T-helper 2 cell treated with Interferon-gamma antibody and Interleukin-4, amounts not matched to agents 5 μg/mL and 100 μg/mL, for 36 hours (primary cell): ENCODE results near the gene SORCS3.

Source experiments
- DNase-seq: peaks from one replicate; pipeline ENCODE4 v3.0.0; 2021; ENCODE audit warnings: low spot score
- H3K27ac Mint-ChIP-seq: one replicate; pipeline ENCODE4 v1.8.0; 2021; ENCODE audit warnings: mild to moderate bottlenecking, mixed read lengths
- H3K27me3 Mint-ChIP-seq: one replicate; pipeline ENCODE4 v1.8.0; 2021; ENCODE audit warnings: low read depth, mixed read lengths
- H3K36me3 Mint-ChIP-seq: one replicate; pipeline ENCODE4 v1.8.0; 2021; ENCODE audit warnings: low read depth, mixed read lengths
- H3K4me1 Mint-ChIP-seq: one replicate; pipeline ENCODE4 v1.8.0; 2021; ENCODE audit warnings: low read depth, mixed read lengths
- H3K4me3 Mint-ChIP-seq: one replicate; pipeline ENCODE4 v1.8.0; 2022; ENCODE audit warnings: mild to moderate bottlenecking, moderate library complexity, mixed read lengths
- H3K9me3 Mint-ChIP-seq: one replicate; pipeline ENCODE4 v1.8.0; 2021; ENCODE audit warnings: mixed read lengths

The SORCS3 gene

DNA sequence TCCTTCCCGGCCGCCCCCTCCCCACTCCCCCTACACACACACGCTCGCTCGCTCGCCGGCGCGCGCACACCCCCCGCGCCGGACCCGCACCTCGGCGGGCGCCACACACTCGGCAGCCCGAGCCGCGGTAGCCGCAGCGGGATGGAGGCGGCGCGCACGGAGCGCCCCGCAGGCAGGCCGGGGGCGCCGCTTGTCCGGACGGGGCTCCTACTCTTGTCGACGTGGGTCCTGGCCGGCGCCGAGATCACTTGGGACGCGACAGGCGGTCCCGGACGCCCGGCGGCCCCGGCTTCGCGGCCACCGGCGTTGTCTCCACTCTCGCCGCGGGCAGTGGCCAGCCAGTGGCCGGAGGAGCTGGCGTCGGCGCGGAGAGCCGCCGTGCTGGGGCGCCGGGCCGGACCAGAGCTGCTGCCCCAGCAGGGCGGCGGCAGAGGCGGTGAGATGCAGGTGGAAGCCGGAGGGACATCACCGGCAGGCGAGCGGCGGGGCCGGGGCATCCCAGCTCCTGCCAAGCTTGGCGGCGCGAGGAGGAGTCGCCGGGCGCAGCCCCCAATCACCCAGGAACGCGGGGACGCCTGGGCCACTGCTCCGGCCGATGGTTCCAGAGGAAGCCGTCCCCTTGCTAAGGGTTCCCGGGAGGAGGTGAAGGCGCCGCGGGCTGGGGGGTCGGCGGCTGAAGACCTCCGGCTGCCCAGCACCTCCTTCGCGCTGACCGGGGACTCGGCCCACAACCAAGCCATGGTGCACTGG, at the start of gene SORCS3:
SORCS3 (plus strand) TSS at position 104 of the 750 bp plus-strand sequence.
- Mint-ChIP-seq H3K4me3 (no peak within 1 kb of the TSS), H3K9me3 (no peaks in the 10 kb centered on the region), H3K4me1 (peaks cover 3% of the 10 kb centered on the region), H3K27me3 (peaks cover 74% of the 10 kb centered on the region), H3K27ac (no peak within 1 kb of the TSS), H3K36me3 (no peaks in the 10 kb centered on the region)
- no peak for DNase-seq

DNA sequence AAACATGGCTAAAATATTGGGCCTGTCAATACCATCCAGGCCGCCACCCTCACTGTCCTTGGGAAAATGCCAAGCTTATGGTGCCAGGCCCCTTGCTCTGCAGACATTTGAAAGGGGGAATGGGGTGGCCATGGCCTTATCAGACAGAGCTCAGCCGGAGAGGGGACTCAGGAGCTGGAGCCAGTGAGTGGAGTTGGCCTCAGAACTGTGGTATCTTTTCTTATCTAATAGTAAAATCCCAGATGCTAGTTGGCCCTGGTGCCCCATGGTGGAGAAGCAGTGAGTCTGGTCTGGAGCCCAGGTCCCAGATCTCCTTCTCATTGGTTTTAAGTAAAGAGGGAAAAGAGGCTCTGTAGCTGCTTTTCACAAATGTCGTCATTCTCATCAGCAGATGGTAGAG, 49.6 kb upstream of the SORCS3 start:
- Mint-ChIP-seq H3K4me3 (no peak overlapping the region), H3K27ac (no peak overlapping the region), H3K4me1 (peaks cover 10% of the 10 kb centered on the region), H3K36me3 (no peaks in the 10 kb centered on the region), H3K9me3 (no peaks in the 10 kb centered on the region), H3K27me3 (peaks cover 13% of the 10 kb centered on the region)
- DNase-seq = no peak

DNA sequence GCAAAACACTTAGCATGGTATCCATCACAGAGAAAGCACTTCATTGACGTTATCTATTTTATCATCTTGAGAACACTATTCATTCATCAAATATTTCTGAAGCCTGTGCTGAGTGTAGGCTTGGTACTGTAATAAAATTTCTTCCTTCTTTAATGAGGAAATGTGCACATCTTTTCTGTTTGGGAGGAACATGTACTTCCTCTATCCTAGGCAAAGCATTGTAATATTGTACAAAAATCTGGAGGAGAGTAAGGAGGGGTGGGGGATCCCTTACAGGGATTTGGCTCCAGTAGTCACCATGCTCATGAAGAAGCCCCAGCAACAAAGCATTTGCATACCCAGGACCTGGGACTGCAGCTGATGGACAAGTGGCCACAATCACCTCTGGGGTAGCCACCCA, 39.9 kb upstream of the SORCS3 start:
- Mint-ChIP-seq H3K27ac (no peak overlapping the region), H3K27me3 (peaks cover 4% of the 10 kb centered on the region), H3K4me3 (no peak overlapping the region), H3K36me3 (no peaks in the 10 kb centered on the region), H3K9me3 (no peaks in the 10 kb centered on the region), H3K4me1 (no peaks in the 10 kb centered on the region)
- no peak for DNase-seq

DNA sequence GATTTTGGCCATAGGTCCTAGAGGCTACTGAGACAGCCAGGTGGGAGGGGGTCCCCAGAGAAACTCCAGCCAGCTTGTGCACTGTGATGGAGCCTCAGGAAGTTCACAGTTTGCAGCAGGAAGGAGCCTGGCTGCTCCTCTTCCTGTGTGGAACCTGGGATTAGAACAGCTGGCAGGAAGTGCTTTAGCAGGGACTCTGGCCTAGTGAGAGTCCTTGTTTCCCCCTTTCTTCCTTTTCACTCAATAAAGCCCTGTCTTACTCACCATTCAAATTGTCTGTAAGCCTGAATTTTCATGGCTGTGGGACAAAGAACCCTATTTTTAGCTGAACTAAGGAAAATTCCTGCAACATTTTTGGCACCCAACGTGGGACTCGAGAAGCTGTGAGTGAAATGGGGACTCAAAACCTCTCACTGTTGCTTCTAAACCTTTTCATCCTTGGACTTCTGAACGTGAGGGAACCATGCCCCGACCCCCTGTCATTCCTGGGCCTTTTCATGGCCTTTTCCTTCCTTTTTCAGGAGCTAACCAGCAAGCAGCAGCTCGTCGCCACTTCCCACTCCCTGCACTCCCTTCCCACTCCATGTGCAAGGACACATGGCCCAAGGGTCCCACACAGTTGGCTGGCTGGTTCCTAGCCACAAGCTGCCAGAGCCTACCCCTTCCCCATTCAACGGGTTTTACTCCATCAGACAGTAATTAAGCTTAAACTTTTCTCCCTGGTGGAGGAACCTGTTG, 32.8 kb upstream of the SORCS3 start:
- H3K4me3 Mint-ChIP-seq = no peak overlapping the region
- no peak overlapping the region for H3K27ac Mint-ChIP-seq
- no peak for DNase-seq
- no peaks in the 10 kb centered on the region for H3K27me3 Mint-ChIP-seq
- peaks cover 5% of the 10 kb centered on the region for H3K9me3 Mint-ChIP-seq
- H3K4me1 Mint-ChIP-seq = no peaks in the 10 kb centered on the region
- H3K36me3 Mint-ChIP-seq = no peaks in the 10 kb centered on the region

DNA sequence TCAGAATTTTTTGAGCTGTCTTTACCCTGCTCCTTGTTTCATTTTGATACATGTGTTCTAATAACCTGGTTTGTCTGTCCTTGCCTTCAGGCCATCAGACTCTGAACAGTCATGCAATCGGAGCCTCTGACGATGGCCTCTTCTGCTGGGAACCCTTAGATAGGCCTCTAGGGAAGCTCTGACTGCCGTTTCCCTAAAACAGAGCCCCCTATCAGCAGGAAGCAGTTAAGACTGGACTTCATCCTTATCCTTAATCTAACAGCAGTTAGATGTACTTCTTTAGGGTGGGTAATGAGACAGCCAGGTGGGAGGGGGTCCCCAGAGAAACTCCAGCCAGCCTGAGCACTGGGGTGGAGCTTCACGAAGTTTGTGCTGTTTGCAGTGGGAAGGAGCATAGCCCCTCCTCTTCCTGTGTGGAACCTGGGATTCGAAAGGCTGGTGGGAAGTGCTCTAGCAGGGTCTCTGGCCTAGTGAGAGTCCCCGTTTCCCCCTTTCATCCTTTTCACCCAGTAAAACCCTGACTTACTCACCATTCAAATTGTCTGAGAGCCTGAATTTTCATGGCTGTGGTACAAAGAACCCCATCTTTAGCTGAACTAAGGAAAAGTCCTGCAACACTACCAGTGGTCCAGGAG, 28.4 kb upstream of the SORCS3 start:
- Mint-ChIP-seq H3K27ac (no peak overlapping the region), H3K4me3 (no peak overlapping the region), H3K36me3 (no peaks in the 10 kb centered on the region), H3K4me1 (no peaks in the 10 kb centered on the region), H3K9me3 (peaks cover 5% of the 10 kb centered on the region), H3K27me3 (peaks cover 3% of the 10 kb centered on the region)
- DNase-seq = no peak

- Mint-ChIP-seq H3K9me3 (peaks cover 5% of the 10 kb centered on the region), H3K27ac (no peak overlapping the region), H3K4me3 (no peak overlapping the region), H3K4me1 (no peaks in the 10 kb centered on the region), H3K36me3 (no peaks in the 10 kb centered on the region), H3K27me3 (peaks cover 3% of the 10 kb centered on the region)
- no peak for DNase-seq
These were observed 27.7 kb upstream of the SORCS3 start for GRCh38 chr10:104613406-104613805.

GRCh38 chr10:104614245-104614831, 26.8 kb upstream of the SORCS3 start:
- H3K36me3 Mint-ChIP-seq = no peaks in the 10 kb centered on the region
- no peaks in the 10 kb centered on the region for H3K4me1 Mint-ChIP-seq
- H3K27ac Mint-ChIP-seq = no peak overlapping the region
- peaks cover 3% of the 10 kb centered on the region for H3K27me3 Mint-ChIP-seq
- no peak for DNase-seq
- peaks cover 5% of the 10 kb centered on the region for H3K9me3 Mint-ChIP-seq
- no peak overlapping the region for H3K4me3 Mint-ChIP-seq

- Mint-ChIP-seq H3K9me3 (peaks cover 3% of the 10 kb centered on the region), H3K4me3 (no peak overlapping the region), H3K36me3 (no peaks in the 10 kb centered on the region), H3K27ac (no peak overlapping the region), H3K27me3 (peaks cover 3% of the 10 kb centered on the region), H3K4me1 (no peaks in the 10 kb centered on the region)
- no peak for DNase-seq
These were observed 26.0 kb upstream of the SORCS3 start for GRCh38 chr10:104615136-104615535.

DNA sequence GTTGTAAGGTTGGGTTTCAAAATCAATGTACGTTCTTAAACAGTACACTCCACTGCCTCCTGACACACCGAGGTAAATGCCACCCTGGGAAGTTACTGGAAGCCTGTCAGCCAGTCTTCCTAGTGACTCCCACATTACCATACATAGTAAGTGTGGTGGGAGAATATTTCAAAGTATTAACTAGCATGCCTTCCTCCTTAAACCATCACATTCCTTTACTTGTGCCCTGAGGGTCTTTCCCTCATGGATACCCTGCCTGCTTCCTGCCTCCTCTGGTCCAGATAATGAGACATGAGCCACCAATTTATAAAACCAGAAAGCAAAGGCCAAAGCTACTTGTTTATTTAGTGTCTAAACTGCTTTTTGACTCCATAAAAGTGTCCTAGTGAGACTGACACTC, 23.3 kb upstream of the SORCS3 start:
- H3K27ac Mint-ChIP-seq = no peak overlapping the region
- no peaks in the 10 kb centered on the region for H3K9me3 Mint-ChIP-seq
- no peak overlapping the region for H3K4me3 Mint-ChIP-seq
- DNase-seq = no peak
- H3K27me3 Mint-ChIP-seq = peaks cover 5% of the 10 kb centered on the region
- H3K36me3 Mint-ChIP-seq = no peaks in the 10 kb centered on the region
- H3K4me1 Mint-ChIP-seq = no peaks in the 10 kb centered on the region

DNA sequence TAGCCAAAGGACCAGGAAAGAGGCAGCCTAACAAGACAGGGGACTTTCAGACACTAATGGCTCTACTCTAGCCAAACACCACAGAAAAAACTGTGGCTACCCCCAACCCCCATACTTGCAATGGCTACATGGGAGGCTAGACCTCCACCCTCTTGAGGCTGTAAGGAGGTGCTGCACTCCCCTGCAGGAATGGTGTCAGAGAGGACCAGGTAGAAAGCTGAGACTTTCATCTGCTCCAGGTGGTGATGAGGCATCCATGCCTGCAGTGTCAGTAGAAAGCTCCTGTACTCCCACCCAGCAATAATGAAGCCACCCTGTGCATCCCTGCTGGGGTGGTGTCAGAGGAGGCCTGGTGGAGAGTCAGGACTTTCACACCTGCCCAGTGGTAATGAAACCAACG, 18.9 kb upstream of the SORCS3 start:
- Mint-ChIP-seq H3K4me1 (no peaks in the 10 kb centered on the region), H3K9me3 (no peaks in the 10 kb centered on the region), H3K4me3 (no peak overlapping the region), H3K36me3 (no peaks in the 10 kb centered on the region), H3K27me3 (peaks cover 10% of the 10 kb centered on the region), H3K27ac (no peak overlapping the region)
- DNase-seq = no peak

GRCh38 chr10:104622598-104623209, 18.4 kb upstream of the SORCS3 start:
- Mint-ChIP-seq H3K27me3 (peaks cover 10% of the 10 kb centered on the region), H3K27ac (no peak overlapping the region), H3K4me1 (no peaks in the 10 kb centered on the region), H3K4me3 (no peak overlapping the region), H3K36me3 (no peaks in the 10 kb centered on the region), H3K9me3 (no peaks in the 10 kb centered on the region)
- DNase-seq = no peak

DNA sequence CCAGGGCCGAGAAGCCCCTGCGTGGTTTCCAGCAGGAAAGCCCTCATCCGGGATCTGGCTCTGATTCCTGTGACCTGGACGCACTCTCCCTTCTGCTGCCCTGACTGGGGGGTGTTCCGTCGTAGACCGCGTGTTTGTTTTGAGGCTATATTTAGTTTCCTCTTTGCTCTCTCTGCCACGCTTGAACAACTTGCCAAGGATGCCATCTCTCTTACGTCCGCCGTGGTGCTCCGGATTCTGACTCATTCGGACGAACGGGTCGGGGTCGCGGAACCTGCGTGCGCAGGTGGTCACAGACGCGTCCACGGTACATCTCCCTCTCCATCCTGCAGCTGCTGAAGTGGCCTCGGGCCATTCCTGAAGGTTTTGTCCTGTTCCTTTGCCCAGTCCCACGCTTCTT, 10.4 kb upstream of the SORCS3 start:
- Mint-ChIP-seq H3K27me3 (peaks cover 7% of the 10 kb centered on the region), H3K27ac (no peak overlapping the region)

GRCh38 chr10:104631946-104632345, 9.1 kb upstream of the SORCS3 start:
- Mint-ChIP-seq H3K27me3 (peaks cover 12% of the 10 kb centered on the region), H3K27ac (no peak overlapping the region), H3K4me1 (no peaks in the 10 kb centered on the region), H3K9me3 (no peaks in the 10 kb centered on the region), H3K36me3 (no peaks in the 10 kb centered on the region), H3K4me3 (no peak overlapping the region)
- DNase-seq = no peak

More for the DNA sequence above, 10.4 kb upstream of the SORCS3 start:
- no peaks in the 10 kb centered on the region for H3K9me3 Mint-ChIP-seq
- H3K4me1 Mint-ChIP-seq = no peaks in the 10 kb centered on the region
- no peaks in the 10 kb centered on the region for H3K36me3 Mint-ChIP-seq
- H3K4me3 Mint-ChIP-seq = no peak overlapping the region
- no peak for DNase-seq
